K562 (cell line): ENCODE data around the gene CEP68. TPM values are rescaled to one million over a fixed set of nuclear protein-coding genes. Genes with fewer than 3 reads are reported as not detected.

Source experiments
- ARID2 ChIP-seq: fragments of 450-650 bp; IDR thresholded peaks from 2 replicates; pipeline ENCODE4 v1.6.1; 2017; ENCODE audit warnings: antibody characterized with exemption, mild to moderate bottlenecking
- ESRRA ChIP-seq: fragments of 450-650 bp; IDR thresholded peaks from 2 replicates; pipeline ENCODE4 v1.6.1; 2014; ENCODE audit warnings: low read depth, mild to moderate bottlenecking, moderate library complexity, borderline replicate concordance
- GTF2A2 ChIP-seq: IDR thresholded peaks from 2 replicates; pipeline ENCODE4 v1.6.1; 2016; ENCODE audit warnings: mild to moderate bottlenecking, missing genetic modification characterization, missing compliant biosample characterization
- MCM2 ChIP-seq: fragments of 450-650 bp; IDR thresholded peaks from 2 replicates; pipeline ENCODE4 v1.6.1; 2017; ENCODE audit warnings: low read depth, mild to moderate bottlenecking
- MCM3 ChIP-seq: fragments of 450-650 bp; IDR thresholded peaks from 2 replicates; pipeline ENCODE4 v1.6.1; 2016
- NFIX ChIP-seq: fragments of 250-450 bp; sonication (Bioruptor Pico); IDR thresholded peaks from 2 replicates; pipeline ENCODE4 v1.4.0; 2020; ENCODE audit warnings: low read depth, mild to moderate bottlenecking, moderate library complexity
- SPI1 ChIP-seq: IDR thresholded peaks from 2 replicates; pipeline ENCODE4 v1.6.1; 2011; ENCODE audit warnings: low read depth, low read length, control low read depth, borderline replicate concordance
- TAF1 ChIP-seq: IDR thresholded peaks from 2 replicates; pipeline ENCODE4 v1.6.1; 2011; ENCODE audit warnings: mild to moderate bottlenecking, low read length, moderate library complexity; ENCODE audit not compliant: insufficient read depth, control insufficient read depth, severe bottlenecking; ENCODE audit errors: extremely low read depth
- polyA plus RNA-seq, 8 experiments: library from polyadenylated mRNA; depleted of rRNA in 4 of 8; stranded (reverse) in 5 of 8; unstranded in 3 of 8; fragments of >200 nt; fragmentation: Nextera tagmentation in 2 of 8; fragmentation: Illumina TruSeq in 1 of 8; extraction: Ambion mirVana in 2 of 8; extraction: Trizol in 1 of 8; gene quantifications; 2 replicates each; pipeline versions ENCODE4 v1.2.1 to v1.2.3, GENCODE V29; 2011 to 2014; ENCODE audit warnings: inconsistent platforms in 1 of 8, missing spikeins in 1 of 8
- total RNA-seq, 7 experiments: library from RNA; depleted of rRNA in 6 of 7; stranded (reverse); fragments of >200 nt in 6 of 7; fragmentation: Illumina TruSeq in 2 of 7; extraction: Trizol in 2 of 7; gene quantifications; 2 replicates each; pipeline versions ENCODE4 v1.2.1 to v1.2.3, GENCODE V29; 2011 to 2021; ENCODE audit warnings: low replicate concordance in 1 of 7
- TF ChIP-seq, protein P1 (sequence below): fragments of 250-450 bp; sonication (Bioruptor Pico); IDR thresholded peaks from 2 replicates; pipeline ENCODE4 v1.6.1; 2021; ENCODE audit warnings: mild to moderate bottlenecking
- TF ChIP-seq, protein P2 (sequence below): fragments of 450-650 bp; formaldehyde crosslinking; IDR thresholded peaks from 2 replicates; pipeline ENCODE4 v1.4.0; 2020; ENCODE audit warnings: mild to moderate bottlenecking, mixed read lengths
- TF ChIP-seq, protein P3 (sequence below), 2 experiments: IDR thresholded peaks in 1 of 2; conservative IDR thresholded peaks in 1 of 2; 2 replicates each; pipeline ENCODE4 v1.6.1; 2016; ENCODE audit warnings: low read depth in 2 of 2, mild to moderate bottlenecking in 1 of 2, missing compliant biosample characterization in 1 of 2, missing genetic modification characterization in 1 of 2, moderate library complexity in 1 of 2
- TF ChIP-seq, protein P4 (sequence below): sonication (generic); formaldehyde crosslinking; IDR thresholded peaks from 2 replicates; pipeline ENCODE4 v1.8.0; 2023; ENCODE audit warnings: missing genetic modification reagents, mild to moderate bottlenecking, borderline replicate concordance

Gene CEP68
- total and polyA plus RNA-seq, 9 of the 15 experiments (the other 6 are each of a cell fraction or from before 2014, with no cell fraction given), result 1.4 to 8.5 (median 5.2) TPM

DNA sequence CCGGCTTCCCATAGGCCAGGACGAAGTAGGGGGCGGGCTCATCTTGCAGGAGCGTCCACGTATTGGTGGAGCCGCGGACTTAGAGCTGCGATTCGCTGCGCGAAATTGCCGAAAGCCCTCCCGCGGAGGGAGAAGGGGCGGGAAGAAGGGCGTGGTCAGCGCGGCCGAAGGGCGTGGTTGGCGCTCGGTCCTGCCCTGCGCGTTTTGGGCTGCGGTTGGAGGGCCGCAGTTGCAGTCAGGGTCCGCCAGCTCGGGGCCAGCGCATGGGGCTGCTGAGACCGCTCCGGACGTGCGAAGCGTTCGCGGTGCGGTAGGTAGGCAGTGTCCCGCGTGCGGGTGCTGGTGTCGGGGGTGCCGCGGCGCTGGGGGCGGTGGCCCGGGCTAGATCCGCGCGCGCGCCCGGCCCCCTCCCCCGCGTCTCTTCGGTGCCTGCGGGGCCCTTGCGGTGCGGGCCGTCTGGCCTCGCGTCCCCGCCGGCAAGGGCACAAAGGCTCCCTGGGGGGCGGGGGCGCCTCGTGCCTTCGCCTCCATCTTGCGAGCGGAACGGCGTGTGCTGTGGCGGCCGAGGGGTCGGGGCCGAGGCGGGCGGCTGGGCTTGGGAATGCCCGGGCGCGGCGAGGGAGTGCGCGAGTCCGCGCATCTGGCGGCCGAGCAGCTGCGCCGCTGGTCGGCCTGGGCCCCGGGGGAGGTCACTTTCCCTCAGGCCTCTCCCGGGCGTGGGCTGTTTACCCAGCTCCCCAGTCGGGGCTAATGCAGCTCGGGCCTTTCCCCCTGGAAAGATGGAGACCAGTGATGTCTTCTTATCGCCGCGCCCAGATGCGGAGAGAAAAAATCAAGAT lies at the start of gene CEP68 (continued):
- TF ChIP-seq, protein P1, sequence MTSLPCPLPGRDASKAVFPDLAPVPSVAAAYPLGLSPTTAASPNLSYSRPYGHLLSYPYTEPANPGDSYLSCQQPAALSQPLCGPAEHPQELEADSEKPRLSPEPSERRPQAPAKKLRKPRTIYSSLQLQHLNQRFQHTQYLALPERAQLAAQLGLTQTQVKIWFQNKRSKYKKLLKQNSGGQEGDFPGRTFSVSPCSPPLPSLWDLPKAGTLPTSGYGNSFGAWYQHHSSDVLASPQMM (CRISPR knock-in tag), result no peak
- peak; percentile 68; the same call in 1 of the 2 replicates for TF ChIP-seq ESRRA
- no peak for TF ChIP-seq NFIX (CRISPR knock-in tag)
- TF ChIP-seq TAF1, result peak; percentile 36
- TF ChIP-seq, protein P2, sequence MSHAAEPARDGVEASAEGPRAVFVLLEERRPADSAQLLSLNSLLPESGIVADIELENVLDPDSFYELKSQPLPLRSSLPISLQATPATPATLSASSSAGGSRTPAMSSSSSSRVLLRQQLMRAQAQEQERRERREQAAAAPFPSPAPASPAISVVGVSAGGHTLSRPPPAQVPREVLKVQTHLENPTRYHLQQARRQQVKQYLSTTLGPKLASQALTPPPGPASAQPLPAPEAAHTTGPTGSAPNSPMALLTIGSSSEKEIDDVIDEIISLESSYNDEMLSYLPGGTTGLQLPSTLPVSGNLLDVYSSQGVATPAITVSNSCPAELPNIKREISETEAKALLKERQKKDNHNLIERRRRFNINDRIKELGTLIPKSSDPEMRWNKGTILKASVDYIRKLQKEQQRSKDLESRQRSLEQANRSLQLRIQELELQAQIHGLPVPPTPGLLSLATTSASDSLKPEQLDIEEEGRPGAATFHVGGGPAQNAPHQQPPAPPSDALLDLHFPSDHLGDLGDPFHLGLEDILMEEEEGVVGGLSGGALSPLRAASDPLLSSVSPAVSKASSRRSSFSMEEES (CRISPR knock-in tag), result no peak
- TF ChIP-seq, protein P3, sequence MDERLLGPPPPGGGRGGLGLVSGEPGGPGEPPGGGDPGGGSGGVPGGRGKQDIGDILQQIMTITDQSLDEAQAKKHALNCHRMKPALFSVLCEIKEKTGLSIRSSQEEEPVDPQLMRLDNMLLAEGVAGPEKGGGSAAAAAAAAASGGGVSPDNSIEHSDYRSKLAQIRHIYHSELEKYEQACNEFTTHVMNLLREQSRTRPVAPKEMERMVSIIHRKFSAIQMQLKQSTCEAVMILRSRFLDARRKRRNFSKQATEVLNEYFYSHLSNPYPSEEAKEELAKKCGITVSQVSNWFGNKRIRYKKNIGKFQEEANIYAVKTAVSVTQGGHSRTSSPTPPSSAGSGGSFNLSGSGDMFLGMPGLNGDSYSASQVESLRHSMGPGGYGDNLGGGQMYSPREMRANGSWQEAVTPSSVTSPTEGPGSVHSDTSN (CRISPR knock-in tag; IDR thresholded peaks at IDR 0.05; ENCODE audit: low read depth), result no peak
- TF ChIP-seq, protein P3 (tag; conservative IDR thresholded peaks at IDR 0.05; ENCODE audit: low read depth), result no peak
- TF ChIP-seq GTF2A2 (tag), result no peak
- TF ChIP-seq SPI1, result no peak
- TF ChIP-seq ARID2, result no peak
- TF ChIP-seq MCM3, result no peak
- TF ChIP-seq, protein P4, sequence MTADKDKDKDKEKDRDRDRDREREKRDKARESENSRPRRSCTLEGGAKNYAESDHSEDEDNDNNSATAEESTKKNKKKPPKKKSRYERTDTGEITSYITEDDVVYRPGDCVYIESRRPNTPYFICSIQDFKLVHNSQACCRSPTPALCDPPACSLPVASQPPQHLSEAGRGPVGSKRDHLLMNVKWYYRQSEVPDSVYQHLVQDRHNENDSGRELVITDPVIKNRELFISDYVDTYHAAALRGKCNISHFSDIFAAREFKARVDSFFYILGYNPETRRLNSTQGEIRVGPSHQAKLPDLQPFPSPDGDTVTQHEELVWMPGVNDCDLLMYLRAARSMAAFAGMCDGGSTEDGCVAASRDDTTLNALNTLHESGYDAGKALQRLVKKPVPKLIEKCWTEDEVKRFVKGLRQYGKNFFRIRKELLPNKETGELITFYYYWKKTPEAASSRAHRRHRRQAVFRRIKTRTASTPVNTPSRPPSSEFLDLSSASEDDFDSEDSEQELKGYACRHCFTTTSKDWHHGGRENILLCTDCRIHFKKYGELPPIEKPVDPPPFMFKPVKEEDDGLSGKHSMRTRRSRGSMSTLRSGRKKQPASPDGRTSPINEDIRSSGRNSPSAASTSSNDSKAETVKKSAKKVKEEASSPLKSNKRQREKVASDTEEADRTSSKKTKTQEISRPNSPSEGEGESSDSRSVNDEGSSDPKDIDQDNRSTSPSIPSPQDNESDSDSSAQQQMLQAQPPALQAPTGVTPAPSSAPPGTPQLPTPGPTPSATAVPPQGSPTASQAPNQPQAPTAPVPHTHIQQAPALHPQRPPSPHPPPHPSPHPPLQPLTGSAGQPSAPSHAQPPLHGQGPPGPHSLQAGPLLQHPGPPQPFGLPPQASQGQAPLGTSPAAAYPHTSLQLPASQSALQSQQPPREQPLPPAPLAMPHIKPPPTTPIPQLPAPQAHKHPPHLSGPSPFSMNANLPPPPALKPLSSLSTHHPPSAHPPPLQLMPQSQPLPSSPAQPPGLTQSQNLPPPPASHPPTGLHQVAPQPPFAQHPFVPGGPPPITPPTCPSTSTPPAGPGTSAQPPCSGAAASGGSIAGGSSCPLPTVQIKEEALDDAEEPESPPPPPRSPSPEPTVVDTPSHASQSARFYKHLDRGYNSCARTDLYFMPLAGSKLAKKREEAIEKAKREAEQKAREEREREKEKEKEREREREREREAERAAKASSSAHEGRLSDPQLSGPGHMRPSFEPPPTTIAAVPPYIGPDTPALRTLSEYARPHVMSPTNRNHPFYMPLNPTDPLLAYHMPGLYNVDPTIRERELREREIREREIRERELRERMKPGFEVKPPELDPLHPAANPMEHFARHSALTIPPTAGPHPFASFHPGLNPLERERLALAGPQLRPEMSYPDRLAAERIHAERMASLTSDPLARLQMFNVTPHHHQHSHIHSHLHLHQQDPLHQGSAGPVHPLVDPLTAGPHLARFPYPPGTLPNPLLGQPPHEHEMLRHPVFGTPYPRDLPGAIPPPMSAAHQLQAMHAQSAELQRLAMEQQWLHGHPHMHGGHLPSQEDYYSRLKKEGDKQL (CRISPR knock-in tag), result 0 out of 2 replicates have a peak, but pooled peaks have one; percentile 49
- TF ChIP-seq MCM2, result no peak
